ENCODE measurements around the gene CYB5RL.
"Not testable (repeated sequence)": the region's sequence is repeated elsewhere in the genome, so short reads cannot be mapped to it uniquely, and the experiment has no call there.

The CYB5RL gene

GRCh38 chr1:54199765-54200518, at the start of gene CYB5RL, which contains the start of gene MRPL37:
Gene CYB5RL (minus strand): TSS chr1:54200030. CDS start chr1:54195616, 4,414 bp downstream.
Gene MRPL37 (plus strand): TSS chr1:54200167. CDS start chr1:54200244, 77 bp downstream.
- peak; percentile 94 for DNase-seq

- DNase-seq = no peak
These were observed 49.1 kb upstream of the CYB5RL start for GRCh38 chr1:54248966-54249365.

- DNase-seq = no peak
These were observed 48.2 kb upstream of the CYB5RL start for GRCh38 chr1:54247863-54248515.

- no peak for DNase-seq
These were observed 46.4 kb upstream of the CYB5RL start for GRCh38 chr1:54246116-54246721.

- DNase-seq = no peak
These were observed 45.7 kb upstream of the CYB5RL start for GRCh38 chr1:54245501-54245900.

- no peak for DNase-seq
These were observed 44.8 kb upstream of the CYB5RL start for GRCh38 chr1:54244655-54245054.

- no peak for DNase-seq
These were observed 43.2 kb upstream of the CYB5RL start for GRCh38 chr1:54243022-54243421.

- no peak for DNase-seq
These were observed 41.5 kb upstream of the CYB5RL start for GRCh38 chr1:54241364-54241763.

- no peak for DNase-seq
These were observed 41.0 kb upstream of the CYB5RL start for GRCh38 chr1:54240741-54241335.

GRCh38 chr1:54239631-54240031, 39.8 kb upstream of the CYB5RL start:
- DNase-seq = no peak

- no peak for DNase-seq
These were observed 39.2 kb upstream of the CYB5RL start for GRCh38 chr1:54239035-54239383.

GRCh38 chr1:54238353-54239034, 38.7 kb upstream of the CYB5RL start:
- DNase-seq = no peak

- no peak for DNase-seq
These were observed 37.8 kb upstream of the CYB5RL start for GRCh38 chr1:54237586-54237985.

- DNase-seq = no peak
These were observed 34.5 kb upstream of the CYB5RL start for GRCh38 chr1:54234284-54234683.

GRCh38 chr1:54233196-54233595, 33.4 kb upstream of the CYB5RL start:
- not testable (repeated sequence) for DNase-seq

GRCh38 chr1:54230507-54231339, 30.9 kb upstream of the CYB5RL start:
- no peak for DNase-seq

GRCh38 chr1:54229281-54229891, 29.6 kb upstream of the CYB5RL start:
- DNase-seq = no peak

- no peak for DNase-seq
These were observed 28.8 kb upstream of the CYB5RL start for GRCh38 chr1:54228638-54229079.

GRCh38 chr1:54227891-54228310, 28.1 kb upstream of the CYB5RL start:
- DNase-seq = no peak

GRCh38 chr1:54227091-54227602, 27.3 kb upstream of the CYB5RL start:
- no peak for DNase-seq

- no peak for DNase-seq
These were observed 26.2 kb upstream of the CYB5RL start for GRCh38 chr1:54225986-54226559.
